Colonic mucosa (tissue), 4 donors: ENCODE data around the gene ZNF180. TPM values are rescaled to one million over a fixed set of nuclear protein-coding genes. Genes with fewer than 3 reads are reported as not detected.

Experiments used
- DNase-seq: peaks from one replicate; pipeline ENCODE4 v3.0.0-alpha.2; 2020
- H3K27ac ChIP-seq: fragments of 200-600 bp; one replicate; pipeline ENCODE4 v1.8.0; 2021
- H3K27me3 ChIP-seq: fragments of 200-600 bp; one replicate; pipeline ENCODE4 v1.8.0; 2021
- H3K36me3 ChIP-seq: fragments of 200-600 bp; one replicate; pipeline ENCODE4 v1.8.0; 2021
- H3K4me1 ChIP-seq: fragments of 200-600 bp; one replicate; pipeline ENCODE4 v1.8.0; 2021; ENCODE audit warnings: mild to moderate bottlenecking
- H3K4me3 ChIP-seq: fragments of 200-600 bp; one replicate; pipeline ENCODE4 v1.8.0; 2021
- H3K9ac ChIP-seq, 2 donors: one replicate each; pipeline ENCODE4 v1.7.0; 2013; ENCODE audit warnings: control low read depth in 2 of 2, low read depth in 2 of 2, low read length in 2 of 2
- H3K9me3 ChIP-seq: fragments of 200-600 bp; one replicate; pipeline ENCODE4 v1.8.0; 2021
- intact Hi-C: fragments of 100-400 bp; cut with DNase I; formaldehyde crosslinking; loops from one replicate; pipeline ENCODE4 v1.14.1; 2022
- total RNA-seq, 2 donors: library from RNA; stranded (reverse); fragmentation: NEBNext Ultra II Directional in 1 of 2; extraction: Animal tissue kit (Norgen Biotek cat#: 25700) in 1 of 2; gene quantifications; one replicate each; pipeline ENCODE4 v1.2.1, GENCODE V29; 2021
- TF ChIP-seq, protein P1 (sequence below): fragments of 200-600 bp; IDR thresholded peaks from one replicate; pipeline ENCODE4 v1.8.0; 2022; ENCODE audit warnings: antibody characterized with exemption, mild to moderate bottlenecking
- donor health status: healthy.
- donor health status: DM: no; HTN: no; CAD: no.
- donor health status: DM: no; HTN: no; CAD: no.

ZNF180 gene
- total RNA-seq, 2 donors from 2014 or later = 6.4 to 7.3 TPM

DNA sequence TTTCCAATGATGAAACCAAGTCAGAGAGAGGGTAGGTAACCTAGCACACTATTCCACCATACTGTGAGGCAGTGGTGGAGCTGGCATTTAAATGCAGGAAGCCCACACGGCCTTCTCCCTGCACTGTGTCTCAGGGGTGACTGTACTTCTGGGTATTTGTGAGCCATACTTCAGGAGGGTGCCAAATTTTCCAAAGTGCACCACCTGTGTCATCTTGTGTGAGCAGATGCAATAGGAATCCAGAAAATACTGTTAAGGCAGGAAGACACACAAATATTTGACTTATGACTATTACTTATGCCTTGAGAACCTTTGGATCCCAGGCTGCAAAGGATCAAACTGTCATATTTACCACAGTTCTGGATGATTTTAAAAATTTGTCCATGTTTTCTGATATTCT, 69.4 kb downstream of the ZNF180 start:
- H3K4me3 ChIP-seq = no peak overlapping the region
- H3K36me3 ChIP-seq = no peaks in the 10 kb centered on the region
- no peak overlapping the region for H3K9ac ChIP-seq
- H3K27me3 ChIP-seq = no peaks in the 10 kb centered on the region
- H3K4me1 ChIP-seq = no peaks in the 10 kb centered on the region
- H3K9me3 ChIP-seq = peaks cover 7% of the 10 kb centered on the region
- intact Hi-C loops = no loop called here
- TF ChIP-seq, protein P1, sequence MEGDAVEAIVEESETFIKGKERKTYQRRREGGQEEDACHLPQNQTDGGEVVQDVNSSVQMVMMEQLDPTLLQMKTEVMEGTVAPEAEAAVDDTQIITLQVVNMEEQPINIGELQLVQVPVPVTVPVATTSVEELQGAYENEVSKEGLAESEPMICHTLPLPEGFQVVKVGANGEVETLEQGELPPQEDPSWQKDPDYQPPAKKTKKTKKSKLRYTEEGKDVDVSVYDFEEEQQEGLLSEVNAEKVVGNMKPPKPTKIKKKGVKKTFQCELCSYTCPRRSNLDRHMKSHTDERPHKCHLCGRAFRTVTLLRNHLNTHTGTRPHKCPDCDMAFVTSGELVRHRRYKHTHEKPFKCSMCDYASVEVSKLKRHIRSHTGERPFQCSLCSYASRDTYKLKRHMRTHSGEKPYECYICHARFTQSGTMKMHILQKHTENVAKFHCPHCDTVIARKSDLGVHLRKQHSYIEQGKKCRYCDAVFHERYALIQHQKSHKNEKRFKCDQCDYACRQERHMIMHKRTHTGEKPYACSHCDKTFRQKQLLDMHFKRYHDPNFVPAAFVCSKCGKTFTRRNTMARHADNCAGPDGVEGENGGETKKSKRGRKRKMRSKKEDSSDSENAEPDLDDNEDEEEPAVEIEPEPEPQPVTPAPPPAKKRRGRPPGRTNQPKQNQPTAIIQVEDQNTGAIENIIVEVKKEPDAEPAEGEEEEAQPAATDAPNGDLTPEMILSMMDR = no peak
- H3K27ac ChIP-seq = no peak overlapping the region
- no peak for DNase-seq

Other genes with a start within 250 kb of the ZNF180 start
- gene ZNF233, start 240.6 kb downstream of the ZNF180 start, total RNA-seq = 1 to 10 TPM in 1 of 2 donors, under 1 TPM in 1; 0.44 to 1.0 TPM
- gene ZNF235, start 195.5 kb downstream of the ZNF180 start, total RNA-seq = 1 to 10 TPM; 3.1 to 5.4 TPM
- gene ZNF112, start 143.8 kb downstream of the ZNF180 start, total RNA-seq = 1 to 10 TPM; 3.0 to 4.4 TPM
- gene ZNF285, start 98.9 kb downstream of the ZNF180 start, total RNA-seq = 1 to 10 TPM; 1.4 to 1.9 TPM
- 1 to 10 TPM; 1.2 to 2.2 TPM for gene ZNF229, start 52.0 kb downstream of the ZNF180 start, total RNA-seq
- gene CEACAM20, start 29.2 kb upstream of the ZNF180 start, total RNA-seq = under 1 TPM in 1 of 2 donors, not detected in 1; 0.85 TPM
- not detected for gene IGSF23, start 113.0 kb upstream of the ZNF180 start, total RNA-seq
- gene PVR, start 143.4 kb upstream of the ZNF180 start, total RNA-seq = 10 to 100 TPM; 44.7 to 54.6 TPM
- 1 to 10 TPM; 5.3 to 6.1 TPM for gene CEACAM19, start 171.0 kb upstream of the ZNF180 start, total RNA-seq
- under 1 TPM in 1 of 2 donors, not detected in 1; 0.52 TPM for gene CEACAM16, start 198.6 kb upstream of the ZNF180 start, total RNA-seq
- 10 to 100 TPM; 76.4 to 99.5 TPM for gene BCL3, start 248.2 kb upstream of the ZNF180 start, total RNA-seq